Prostate gland (tissue), 2 donors: ENCODE results near the gene GK. TPM values are rescaled to one million over a fixed set of nuclear protein-coding genes. Genes with fewer than 3 reads are reported as not detected.
"Not testable (repeated sequence)": the region's sequence is repeated elsewhere in the genome, so short reads cannot be mapped to it uniquely, and the experiment has no call there.

Experiments
- DNase-seq: peaks from one replicate; pipeline ENCODE4 v3.0.0-alpha.2; 2019; ENCODE audit warnings: low spot score
- H3K27ac ChIP-seq, 2 donors: fragments of 200-600 bp; sonication (generic); 2 replicates each; pipeline ENCODE4 v1.5.1; 2017 to 2019
- H3K27me3 ChIP-seq: fragments of 200-600 bp; sonication (generic); replicated peaks from 2 replicates; pipeline ENCODE4 v1.5.1; 2019; ENCODE audit not compliant: insufficient read depth
- H3K36me3 ChIP-seq, 2 donors: fragments of 200-600 bp; sonication (generic); 1 replicate in 1 of 2; 2 replicates in 1 of 2; pipeline versions ENCODE4 v1.5.1 to v1.8.1; 2017 to 2019
- H3K4me1 ChIP-seq: fragments of 200-600 bp; sonication (generic); replicated peaks from 2 replicates; pipeline ENCODE4 v1.5.1; 2019
- H3K4me3 ChIP-seq, 2 donors: fragments of 200-600 bp; sonication (generic); 2 replicates each; pipeline ENCODE4 v1.5.1; 2017 to 2019
- H3K9me3 ChIP-seq: fragments of 200-600 bp; sonication (generic); 2 replicates; pipeline ENCODE4 v1.5.1; 2017
- POLR2A ChIP-seq: fragments of 450-650 bp; IDR thresholded peaks from one replicate; pipeline ENCODE4 v1.6.1; 2016; ENCODE audit warnings: antibody characterized with exemption, mild to moderate bottlenecking
- POLR2AphosphoS5 ChIP-seq: sonication (generic); formaldehyde crosslinking; IDR thresholded peaks from one replicate; pipeline ENCODE4 v1.6.1; 2017; ENCODE audit warnings: antibody characterized with exemption
- WGBS: methylation state at CpG from one replicate; pipeline ENCODE4 v1.1.5; 2018; 5-methylcytosine and 5-hydroxymethylcytosine counted together
- intact Hi-C: fragments of 100-400 bp; cut with DNase I; formaldehyde crosslinking; loops from one replicate; pipeline ENCODE4 v1.14.2; 2022
- total RNA-seq, 2 donors: library from RNA; depleted of rRNA; stranded (reverse); fragments of >200 nt; gene quantifications; one replicate each; pipeline ENCODE4 v1.1.0, GENCODE V29; 2016
- TF ChIP-seq, protein P1 (sequence below), 4 experiments: fragments of 200-600 bp in 2 of 4; fragments of 450-650 bp in 2 of 4; sonication (generic) in 2 of 4; IDR thresholded peaks; 1 replicate in 3 of 4; 2 replicates in 1 of 4; pipeline ENCODE4 v1.5.1; 2016 to 2019; ENCODE audit warnings: antibody characterized with exemption in 4 of 4, mild to moderate bottlenecking in 2 of 4, moderate library complexity in 2 of 4

GK gene
- total RNA-seq, 2 donors from 2014 or later, result 3.0 to 7.4 TPM

DNA sequence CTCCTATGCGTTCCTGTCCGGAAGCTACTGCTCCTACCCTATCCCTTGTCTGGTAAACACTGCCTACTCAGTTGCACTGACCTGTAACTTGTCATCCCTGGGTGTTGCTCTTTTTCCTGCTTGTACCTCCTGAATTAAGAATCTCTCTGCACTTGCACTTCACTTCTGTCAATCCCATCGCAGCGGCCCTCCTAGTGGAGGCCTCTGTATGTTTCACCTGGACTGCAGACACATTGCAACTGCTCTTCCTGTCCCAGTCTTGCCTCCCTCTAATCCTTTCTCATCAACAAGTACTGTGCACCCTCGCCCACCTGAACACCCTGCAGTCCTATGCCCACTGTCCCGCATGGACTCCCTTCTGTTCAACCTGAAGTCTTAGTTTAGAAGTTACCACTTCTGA is 8.0 kb downstream of the GK start:
- DNase-seq, result no peak
- H3K9me3 ChIP-seq, result no peaks in the 10 kb centered on the region
- no peak overlapping the region for H3K4me3 ChIP-seq
- no peak overlapping the region for H3K27ac ChIP-seq
- no peak for TF ChIP-seq POLR2A
- TF ChIP-seq, protein P1, sequence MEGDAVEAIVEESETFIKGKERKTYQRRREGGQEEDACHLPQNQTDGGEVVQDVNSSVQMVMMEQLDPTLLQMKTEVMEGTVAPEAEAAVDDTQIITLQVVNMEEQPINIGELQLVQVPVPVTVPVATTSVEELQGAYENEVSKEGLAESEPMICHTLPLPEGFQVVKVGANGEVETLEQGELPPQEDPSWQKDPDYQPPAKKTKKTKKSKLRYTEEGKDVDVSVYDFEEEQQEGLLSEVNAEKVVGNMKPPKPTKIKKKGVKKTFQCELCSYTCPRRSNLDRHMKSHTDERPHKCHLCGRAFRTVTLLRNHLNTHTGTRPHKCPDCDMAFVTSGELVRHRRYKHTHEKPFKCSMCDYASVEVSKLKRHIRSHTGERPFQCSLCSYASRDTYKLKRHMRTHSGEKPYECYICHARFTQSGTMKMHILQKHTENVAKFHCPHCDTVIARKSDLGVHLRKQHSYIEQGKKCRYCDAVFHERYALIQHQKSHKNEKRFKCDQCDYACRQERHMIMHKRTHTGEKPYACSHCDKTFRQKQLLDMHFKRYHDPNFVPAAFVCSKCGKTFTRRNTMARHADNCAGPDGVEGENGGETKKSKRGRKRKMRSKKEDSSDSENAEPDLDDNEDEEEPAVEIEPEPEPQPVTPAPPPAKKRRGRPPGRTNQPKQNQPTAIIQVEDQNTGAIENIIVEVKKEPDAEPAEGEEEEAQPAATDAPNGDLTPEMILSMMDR (IDR thresholded peaks at IDR 0.05), result no peak
- TF ChIP-seq POLR2AphosphoS5, result no peak
- intact Hi-C loops, result no loop called here
- no peaks in the 10 kb centered on the region for H3K4me1 ChIP-seq
- H3K36me3 ChIP-seq, result no peaks in the 10 kb centered on the region
- no peaks in the 10 kb centered on the region for H3K27me3 ChIP-seq
- 94% methylated on average over 6 of the region's 6 CpGs for WGBS

DNA sequence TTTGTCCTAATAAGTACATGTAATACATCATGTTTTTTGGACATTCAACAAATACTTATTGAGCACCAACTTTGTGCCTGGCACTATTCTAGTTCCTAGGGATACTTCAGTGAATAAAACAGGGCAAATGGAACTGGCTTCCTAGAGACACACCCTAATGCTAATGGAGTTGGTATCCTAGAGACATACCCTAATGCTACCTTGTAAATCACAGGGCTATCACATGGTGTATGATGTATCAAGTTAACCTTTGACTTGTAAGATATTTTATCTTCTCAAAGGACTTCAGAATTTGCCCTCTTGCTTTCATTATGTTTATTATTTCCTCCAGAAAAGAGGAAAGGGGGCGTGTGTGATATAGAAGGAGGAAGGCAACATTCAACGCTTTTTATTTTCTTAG is 10.1 kb downstream of the GK start:
- H3K27ac ChIP-seq, result no peak overlapping the region
- no peaks in the 10 kb centered on the region for H3K4me1 ChIP-seq
- no peaks in the 10 kb centered on the region for H3K27me3 ChIP-seq
- whole genome bisulfite sequencing, result 96% methylated on average over 2 of the region's 2 CpGs
- H3K36me3 ChIP-seq, result no peaks in the 10 kb centered on the region
- no peak overlapping the region for H3K4me3 ChIP-seq
- DNase-seq, result no peak
- no peaks in the 10 kb centered on the region for H3K9me3 ChIP-seq
- intact Hi-C loops, result no loop called here
- TF ChIP-seq POLR2A (no peak), POLR2AphosphoS5 (no peak)
- TF ChIP-seq, protein P1 (IDR thresholded peaks at IDR 0.05), result no peak

DNA sequence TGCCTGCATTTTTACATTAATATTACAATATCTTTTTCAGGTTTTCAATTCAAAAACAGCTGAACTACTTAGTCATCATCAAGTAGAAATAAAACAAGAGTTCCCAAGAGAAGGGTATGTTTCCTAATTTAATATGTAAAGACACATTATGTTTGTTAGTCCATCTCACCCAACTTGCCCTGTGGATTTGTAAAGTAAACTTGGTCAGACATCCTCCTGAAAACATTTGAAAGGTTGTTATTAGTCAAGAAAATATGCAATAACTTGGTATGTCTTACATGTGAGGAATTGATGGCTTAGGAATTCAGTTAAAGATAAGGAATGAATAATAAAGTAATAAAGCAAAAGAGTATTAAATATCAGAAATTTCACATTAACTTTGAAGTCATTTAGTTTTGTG is 12.2 kb downstream of the GK start:
- no peaks in the 10 kb centered on the region for H3K36me3 ChIP-seq
- TF ChIP-seq, protein P1 (IDR thresholded peaks at IDR 0.05), result no peak
- TF ChIP-seq POLR2AphosphoS5, result no peak
- TF ChIP-seq POLR2A, result no peak
- H3K9me3 ChIP-seq, result no peaks in the 10 kb centered on the region
- no peak for DNase-seq
- intact Hi-C loops, result no loop called here
- no peaks in the 10 kb centered on the region for H3K27me3 ChIP-seq
- H3K4me1 ChIP-seq, result no peaks in the 10 kb centered on the region
- H3K4me3 ChIP-seq, result no peak overlapping the region
- no peak overlapping the region for H3K27ac ChIP-seq

DNA sequence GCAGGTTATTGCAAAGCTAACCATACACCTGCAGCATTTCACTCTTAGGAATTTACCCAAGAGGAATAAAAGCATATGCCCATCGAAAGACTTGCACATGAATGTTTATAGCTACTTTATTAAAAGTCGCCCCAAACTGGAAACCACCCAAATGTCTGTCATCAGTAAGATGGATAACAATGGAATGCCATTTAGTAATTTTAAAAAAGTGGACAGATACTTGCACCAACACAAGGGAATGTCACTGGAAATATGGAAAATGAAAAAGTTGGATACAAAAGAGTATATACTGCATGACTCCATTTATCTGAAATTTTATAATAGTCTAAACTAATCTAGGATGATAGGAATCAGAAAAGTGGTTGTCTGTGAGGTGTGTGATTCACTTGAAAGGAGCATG is 12.9 kb downstream of the GK start:
- no peak for TF ChIP-seq POLR2A
- no peak for TF ChIP-seq POLR2AphosphoS5
- TF ChIP-seq, protein P1 (IDR thresholded peaks at IDR 0.05), result no peak
- Histone ChIP-seq H3K9me3 (no peaks in the 10 kb centered on the region), H3K4me3 (no peak overlapping the region), H3K27me3 (no peaks in the 10 kb centered on the region), H3K36me3 (no peaks in the 10 kb centered on the region), H3K4me1 (no peaks in the 10 kb centered on the region), H3K27ac (no peak overlapping the region)
- 72% methylated on average over 2 of the region's 2 CpGs for WGBS
- intact Hi-C loops, result no loop called here
- DNase-seq, result no peak

DNA sequence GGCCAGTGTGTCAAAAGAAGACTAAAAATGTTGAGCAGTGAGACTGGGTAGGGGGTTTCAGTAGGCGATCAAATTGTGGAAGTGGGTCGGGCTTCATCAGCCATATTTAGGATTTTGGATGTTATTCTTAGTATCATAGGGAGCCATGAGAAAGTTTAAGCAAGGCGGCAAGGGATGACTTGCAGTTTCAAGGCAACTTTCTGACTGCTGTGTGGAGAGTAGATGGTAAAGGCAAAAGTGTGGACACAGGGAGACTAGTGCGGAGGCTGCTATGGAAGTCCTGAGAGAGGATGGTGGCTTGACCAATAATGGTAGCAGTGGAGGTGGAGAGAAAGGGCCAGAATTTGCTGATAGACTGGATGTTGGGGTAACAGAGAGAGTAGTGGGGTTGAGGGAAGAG is 15.4 kb downstream of the GK start:
- TF ChIP-seq POLR2AphosphoS5, result no peak
- TF ChIP-seq POLR2A, result no peak
- TF ChIP-seq, protein P1 (IDR thresholded peaks at IDR 0.05), result no peak
- 96% methylated on average over 4 of the region's 4 CpGs for WGBS
- Histone ChIP-seq H3K4me3 (no peak overlapping the region), H3K36me3 (no peaks in the 10 kb centered on the region), H3K27me3 (no peaks in the 10 kb centered on the region), H3K4me1 (no peaks in the 10 kb centered on the region), H3K27ac (no peak overlapping the region), H3K9me3 (no peaks in the 10 kb centered on the region)
- no peak for DNase-seq
- intact Hi-C loops, result no loop called here

DNA sequence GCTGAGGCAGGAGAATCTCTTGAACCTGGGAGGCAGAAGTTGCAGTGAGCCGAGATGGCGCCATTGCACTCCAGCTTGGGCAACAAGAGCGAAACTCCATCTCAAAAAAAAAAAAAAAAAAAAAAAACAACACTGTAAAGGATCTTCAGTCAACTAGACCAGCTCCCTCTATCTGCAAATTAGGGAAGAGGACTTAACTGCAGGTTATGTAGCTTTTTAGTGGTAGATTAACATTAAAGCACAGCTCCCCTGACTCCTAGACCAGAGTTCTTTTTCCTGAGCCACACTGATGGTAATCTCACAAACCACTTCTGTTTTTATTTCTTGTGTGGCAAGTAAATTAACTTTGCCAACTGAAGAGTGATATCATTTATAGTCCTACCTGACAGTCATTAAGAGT is 18.0 kb downstream of the GK start:
- intact Hi-C loops, H3K27me3 ChIP-seq, H3K36me3 ChIP-seq, H3K27ac ChIP-seq, H3K4me1 ChIP-seq, H3K4me3 ChIP-seq, DNase-seq, H3K9me3 ChIP-seq: not testable (repeated sequence)
- WGBS, result 96% methylated on average over 3 of the region's 3 CpGs
